GM12891 (cell line): ENCODE measurements around the gene SETD1B.
"Not testable (repeated sequence)": the region's sequence is repeated elsewhere in the genome, so short reads cannot be mapped to it uniquely, and the experiment has no call there.

Experiments
- DNase-seq: peaks from one replicate; pipeline ENCODE4 v3.0.0; 2011; ENCODE audit warnings: low spot score; ENCODE audit not compliant: insufficient read length
- FAIRE-seq: peaks from 2 replicates; lab custom pipeline; 2011; peaks lifted over from hg19 to GRCh38; lab: Jason Lieb, UNC
- PAX5 ChIP-seq: IDR thresholded peaks from 2 replicates; pipeline ENCODE4 v1.6.1; 2011; ENCODE audit warnings: low read length, moderate library complexity, mild to moderate bottlenecking; ENCODE audit not compliant: insufficient read depth, severe bottlenecking
- POLR2A ChIP-seq: IDR thresholded peaks from 2 replicates; pipeline ENCODE4 v1.6.1; 2011; ENCODE audit warnings: low read depth, low read length, control low read depth
- POLR2AphosphoS5 ChIP-seq: IDR thresholded peaks from 2 replicates; pipeline ENCODE4 v1.6.1; 2011; ENCODE audit warnings: low read depth, low read length, control low read depth
- POU2F2 ChIP-seq: IDR thresholded peaks from 2 replicates; pipeline ENCODE4 v1.6.1; 2011; ENCODE audit warnings: low read depth, mild to moderate bottlenecking, control low read depth, low read length, moderate library complexity
- SPI1 ChIP-seq: IDR thresholded peaks from 2 replicates; pipeline ENCODE4 v1.6.1; 2011; ENCODE audit warnings: low read depth, low read length, control low read depth
- TAF1 ChIP-seq: IDR thresholded peaks from 2 replicates; pipeline ENCODE4 v1.6.1; 2011; ENCODE audit warnings: low read depth, low read length, control low read depth

Gene SETD1B

GRCh38 chr12:121871467-121871866 lies 67.7 kb downstream of the SETD1B start:
- TF ChIP-seq POLR2A (no peak), POU2F2 (no peak), PAX5 (no peak), POLR2AphosphoS5 (no peak), TAF1 (no peak), SPI1 (no peak)
- FAIRE-seq (no peak), DNase-seq (no peak)

- no peak for DNase-seq
- TF ChIP-seq PAX5 (no peak), POLR2A (no peak), TAF1 (no peak), POLR2AphosphoS5 (no peak), POU2F2 (no peak)
- FAIRE-seq, result no peak
These were observed 68.9 kb downstream of the SETD1B start for GRCh38 chr12:121872546-121873215.

GRCh38 chr12:121873216-121873569 lies 69.4 kb downstream of the SETD1B start:
- DNase-seq, result no peak
- no peak for FAIRE-seq

GRCh38 chr12:121874071-121874470 lies 70.3 kb downstream of the SETD1B start:
- TF ChIP-seq POLR2AphosphoS5 (no peak), TAF1 (no peak), POU2F2 (no peak), SPI1 (no peak), POLR2A (no peak), PAX5 (no peak)
- FAIRE-seq (no peak), DNase-seq (no peak)

More at GRCh38 chr12:121873216-121873569, 69.4 kb downstream of the SETD1B start:
- TF ChIP-seq POLR2A (no peak), POU2F2 (no peak), PAX5 (no peak), TAF1 (no peak), SPI1 (no peak), POLR2AphosphoS5 (no peak)

DNA sequence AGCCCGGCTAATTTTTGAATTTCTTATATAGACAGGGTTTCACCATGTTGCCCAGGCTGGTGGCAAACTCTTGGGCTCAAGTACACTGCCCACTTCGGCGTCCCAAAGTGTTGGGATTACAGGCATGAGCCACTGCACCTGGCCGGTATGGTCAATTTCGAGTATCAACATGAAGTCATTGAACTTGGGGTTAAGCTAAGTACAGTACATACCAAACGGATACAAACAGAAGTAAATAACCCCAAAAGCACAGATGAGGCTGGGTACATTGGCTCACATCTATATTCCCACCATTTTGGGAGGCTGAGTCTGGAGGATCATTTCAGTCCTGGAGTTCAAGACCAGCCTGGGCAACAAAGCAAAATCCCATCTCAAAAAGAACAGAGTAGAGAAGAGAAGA lies 71.8 kb downstream of the SETD1B start:
- FAIRE-seq (no peak), DNase-seq (no peak)
- no peak for TF ChIP-seq PAX5
- TF ChIP-seq TAF1, result no peak
- TF ChIP-seq POLR2A, result no peak

DNA sequence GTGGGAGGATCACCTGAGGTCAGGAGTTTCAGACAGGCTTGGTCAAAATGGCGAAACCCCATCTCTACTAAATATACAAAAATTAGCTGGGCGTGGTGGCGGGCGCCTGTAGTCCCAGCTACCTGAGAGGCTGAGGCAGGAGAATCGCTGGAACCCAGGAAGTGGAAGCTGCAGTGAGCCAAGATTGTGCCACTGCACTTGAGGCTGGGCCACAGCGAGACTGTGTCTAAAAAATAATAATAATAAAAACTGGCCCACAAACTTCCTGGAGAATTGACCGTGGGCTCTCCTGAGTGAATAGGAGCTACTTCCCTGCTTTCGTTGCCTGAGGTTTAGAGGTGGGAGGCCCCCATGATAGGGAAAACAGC lies 72.3 kb downstream of the SETD1B start:
- not testable (repeated sequence) for DNase-seq, FAIRE-seq
